HT1080 (cell line): Measurements from ENCODE around the gene USP7. TPM values are rescaled to one million over a fixed set of nuclear protein-coding genes. Genes with fewer than 3 reads are reported as not detected.

Experiments
- DNase-seq: peaks from one replicate; pipeline ENCODE4 v3.0.0-alpha.2; 2015; ENCODE audit warnings: low read depth
- total RNA-seq: library from RNA; depleted of rRNA; stranded (reverse); fragments of >200 nt; shearing (Covaris generic); gene quantifications from 2 replicates; pipeline ENCODE4 v1.2.3, GENCODE V29; 2014

The USP7 gene
- total RNA-seq, 1 experiment from 2014 or later: 86.0 TPM

DNA sequence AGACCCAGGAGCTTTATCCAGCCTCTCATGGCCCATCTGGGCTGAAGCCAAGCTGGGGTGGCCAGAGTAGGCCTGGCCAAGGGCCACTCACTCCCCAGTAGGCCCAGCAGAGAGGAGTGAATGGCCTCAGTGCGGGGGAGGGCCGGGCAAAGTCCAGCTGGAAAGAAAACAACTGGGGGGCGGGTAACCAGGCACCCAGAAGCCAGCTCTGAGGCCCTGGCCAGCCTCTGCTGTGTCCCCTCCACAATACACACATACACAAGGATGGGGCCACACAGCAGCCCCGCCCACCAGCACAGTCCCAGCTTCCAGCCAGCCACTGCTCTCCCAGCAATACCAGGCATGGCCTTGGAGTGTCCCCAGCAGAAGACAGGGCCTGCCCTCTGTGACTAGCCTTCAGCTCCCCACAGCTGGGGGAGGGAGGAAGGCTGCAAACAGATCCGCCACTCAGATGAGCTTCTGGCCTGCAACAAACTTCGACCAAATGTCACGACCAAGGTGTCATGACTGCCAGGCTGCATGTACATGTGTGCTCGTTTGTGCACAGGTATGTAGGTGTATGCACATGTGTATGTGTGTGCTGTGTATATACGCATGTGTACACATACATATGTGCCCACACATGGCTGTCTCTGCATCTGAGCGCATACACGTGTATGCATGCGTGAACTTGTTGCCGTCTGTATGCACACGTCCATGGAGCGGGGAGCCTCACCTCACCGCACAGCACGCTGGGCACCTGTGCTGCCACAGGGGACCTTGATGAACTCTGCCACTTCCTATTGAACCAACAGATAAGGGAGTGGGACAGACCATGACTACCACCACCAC, 99.9 kb downstream of the USP7 start:
- DNase-seq: peak; percentile 35

DNA sequence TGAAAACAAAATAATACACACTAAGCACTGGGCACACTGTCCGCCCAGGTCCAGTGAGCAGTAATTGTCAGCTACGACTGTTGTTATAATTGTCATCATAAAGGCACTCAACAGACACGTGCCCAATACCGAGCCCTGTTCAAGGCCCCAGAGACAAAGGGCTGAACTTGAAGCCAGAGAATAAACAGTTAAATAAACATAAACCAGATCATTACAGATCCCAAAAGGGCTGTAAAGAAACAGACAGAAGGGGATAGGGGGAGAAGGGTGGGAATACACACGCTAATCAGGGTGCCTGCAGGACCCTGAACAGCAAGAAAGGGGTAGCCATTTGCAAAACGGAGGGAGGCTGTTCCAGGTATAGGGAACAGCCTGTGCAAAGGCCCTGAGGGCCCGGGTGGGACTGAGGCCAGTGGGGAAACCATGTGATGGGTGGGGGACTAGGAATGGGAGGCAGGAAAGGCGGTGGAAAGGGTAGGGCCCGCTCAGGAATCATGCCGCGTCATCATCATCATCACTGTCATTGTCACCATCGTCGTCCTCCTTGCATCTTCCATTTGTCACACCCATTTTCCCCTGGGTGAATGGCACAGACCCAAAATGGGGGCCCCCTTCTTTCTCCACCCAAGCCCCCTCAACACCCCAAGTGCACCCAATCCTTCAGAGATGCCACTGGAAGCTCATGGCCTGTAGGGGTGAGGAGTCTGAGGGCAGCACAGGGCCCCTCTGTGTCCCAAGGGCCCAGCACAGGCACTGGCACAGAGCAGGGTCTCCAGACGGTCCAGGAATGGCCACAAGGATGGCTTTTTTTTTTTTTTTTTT, 101.2 kb downstream of the USP7 start:
- no peak for DNase-seq

DNA sequence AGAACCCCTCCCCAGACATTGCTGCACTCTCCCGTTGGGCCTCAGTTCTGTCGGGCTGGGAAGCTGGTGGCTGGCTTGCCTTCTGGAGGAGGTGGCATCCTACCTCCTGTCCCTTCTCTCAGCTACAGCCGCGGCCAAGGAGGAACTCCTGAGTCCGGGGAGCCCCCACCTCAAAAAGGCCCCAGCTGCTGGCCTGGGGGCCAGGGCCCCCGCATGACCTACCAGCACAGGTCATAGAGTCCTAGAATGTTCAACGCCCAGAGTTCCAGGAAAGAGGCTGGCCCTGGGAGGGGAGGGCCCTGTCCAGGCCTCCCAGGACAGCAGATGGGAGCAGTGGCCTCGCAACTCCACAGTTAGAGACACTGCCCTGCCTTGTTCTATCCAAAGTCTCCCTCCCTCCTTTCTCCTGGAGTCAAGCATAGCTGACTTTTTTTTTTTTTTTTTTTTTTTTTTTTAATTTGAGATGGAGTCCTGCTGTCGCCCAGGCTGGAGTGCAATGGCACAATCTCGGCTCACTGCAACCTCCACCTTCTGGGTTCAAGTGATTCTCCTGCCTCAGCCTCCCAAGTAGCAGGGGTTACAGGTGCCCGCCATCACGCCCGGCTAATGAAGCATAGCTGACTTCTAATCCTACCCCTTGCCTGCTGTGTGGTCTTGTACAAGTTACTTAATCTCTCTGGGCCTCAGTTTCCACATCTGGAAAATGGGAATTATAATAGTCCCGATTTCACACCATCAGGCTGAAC, 102.0 kb downstream of the USP7 start:
- DNase-seq: no peak

DNA sequence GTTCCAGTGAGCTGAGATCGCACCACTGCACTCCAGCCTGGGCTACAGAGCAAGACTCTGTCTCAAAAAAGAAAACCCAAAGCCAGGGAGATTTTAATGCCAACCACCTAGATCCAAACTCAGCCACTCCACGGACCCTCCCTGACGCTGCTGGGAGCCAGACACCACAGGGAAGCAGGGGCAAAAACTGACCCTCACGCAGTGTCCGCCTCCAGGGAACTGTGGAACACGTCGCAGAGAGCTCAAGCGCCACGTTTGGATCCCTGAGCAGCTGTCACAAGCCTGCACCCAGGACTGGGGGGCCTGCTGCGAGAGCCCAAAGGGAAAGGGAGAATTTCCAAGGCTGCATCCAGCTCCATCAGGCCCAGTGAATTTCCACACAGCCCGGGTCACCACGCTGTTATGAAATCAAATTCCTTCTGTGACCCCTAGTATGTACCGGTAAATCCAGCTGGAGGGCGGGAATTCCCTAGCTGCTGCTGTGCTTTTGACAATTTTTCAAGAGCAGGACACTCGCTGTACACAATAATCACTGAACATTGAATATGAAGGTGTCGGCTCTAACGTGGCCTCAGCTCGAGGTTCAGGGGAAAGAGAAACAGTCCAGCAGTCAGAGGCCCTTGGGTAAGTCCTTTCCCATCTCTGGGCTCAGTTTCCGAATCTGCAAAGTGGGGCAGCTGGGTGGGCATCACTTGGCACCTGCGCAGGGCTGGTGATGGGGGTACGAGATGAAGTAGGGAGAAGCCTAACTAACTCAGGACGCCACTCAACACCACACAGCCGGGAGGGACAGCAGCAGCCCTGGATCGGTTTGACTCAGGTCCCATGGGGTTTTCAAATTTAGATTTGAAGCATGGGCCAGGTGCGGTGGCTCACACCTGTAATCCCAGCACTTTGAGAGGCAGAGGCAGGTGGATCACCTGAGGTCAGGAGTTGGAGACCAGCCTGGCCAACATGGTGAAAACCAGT, 103.5 kb downstream of the USP7 start:
- no peak for DNase-seq

DNA sequence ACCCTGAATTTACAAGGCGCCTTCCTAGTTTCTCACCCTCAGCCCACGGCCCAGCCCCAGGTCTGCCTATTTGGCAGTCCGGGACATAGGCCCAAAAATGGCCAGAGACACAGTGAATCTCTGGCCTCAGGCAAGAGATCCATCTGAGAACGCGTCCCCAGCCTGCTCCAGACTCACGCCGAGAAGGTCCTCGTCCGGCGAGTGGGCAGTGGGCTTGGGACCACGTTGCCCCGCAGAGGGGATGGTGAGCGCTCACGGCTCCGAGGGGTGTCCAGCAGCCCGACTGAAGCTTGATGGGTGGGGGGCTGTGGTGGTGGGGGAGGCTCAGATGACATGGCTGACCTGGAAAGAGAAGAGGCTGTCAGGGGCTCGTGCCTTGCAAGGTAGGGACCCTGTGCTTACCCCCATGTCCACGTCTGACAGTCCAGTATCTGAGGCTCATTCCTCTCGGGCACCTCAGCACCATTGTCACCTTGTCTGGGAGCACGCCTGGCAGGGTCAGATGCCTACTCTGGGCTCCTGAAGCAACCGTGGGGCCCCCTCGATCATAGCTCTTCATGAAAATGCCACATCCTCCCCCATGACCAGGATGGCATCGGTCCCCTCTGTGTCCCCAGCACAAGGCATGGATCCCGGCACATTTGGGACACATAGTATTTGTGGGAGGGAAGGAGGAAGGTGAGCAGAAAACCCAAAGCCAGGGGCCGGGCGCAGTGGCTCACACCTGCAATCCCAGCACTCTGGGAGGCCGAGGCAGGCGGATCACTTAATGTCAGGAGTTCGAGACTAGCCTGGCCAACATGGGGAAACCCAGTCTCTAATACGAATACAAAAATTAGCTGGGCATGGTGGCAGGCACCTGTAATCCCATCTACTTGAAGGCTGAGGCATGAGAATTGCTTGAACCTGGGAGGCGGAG, 104.5 kb downstream of the USP7 start:
- no peak for DNase-seq

DNA sequence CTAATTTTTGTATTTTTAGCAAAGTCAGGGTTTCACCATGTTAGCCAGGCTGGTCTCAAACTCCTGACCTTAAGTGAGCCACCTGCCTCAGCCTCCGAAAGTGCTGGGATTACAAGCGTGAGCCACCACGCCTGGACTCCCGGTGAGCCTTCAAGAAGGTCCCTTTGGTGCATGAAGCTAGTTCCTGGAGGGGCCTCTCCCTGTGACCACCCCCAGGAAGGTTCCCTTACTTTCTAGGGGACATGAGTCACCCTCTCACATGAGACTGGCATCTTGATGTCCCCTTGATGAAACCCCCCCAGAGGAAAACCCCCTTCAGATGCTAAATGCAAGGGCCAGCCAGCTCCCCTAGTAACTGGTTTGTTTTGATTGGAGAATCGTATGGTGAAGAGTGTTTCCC, 107.7 kb downstream of the USP7 start:
- no peak for DNase-seq

DNA sequence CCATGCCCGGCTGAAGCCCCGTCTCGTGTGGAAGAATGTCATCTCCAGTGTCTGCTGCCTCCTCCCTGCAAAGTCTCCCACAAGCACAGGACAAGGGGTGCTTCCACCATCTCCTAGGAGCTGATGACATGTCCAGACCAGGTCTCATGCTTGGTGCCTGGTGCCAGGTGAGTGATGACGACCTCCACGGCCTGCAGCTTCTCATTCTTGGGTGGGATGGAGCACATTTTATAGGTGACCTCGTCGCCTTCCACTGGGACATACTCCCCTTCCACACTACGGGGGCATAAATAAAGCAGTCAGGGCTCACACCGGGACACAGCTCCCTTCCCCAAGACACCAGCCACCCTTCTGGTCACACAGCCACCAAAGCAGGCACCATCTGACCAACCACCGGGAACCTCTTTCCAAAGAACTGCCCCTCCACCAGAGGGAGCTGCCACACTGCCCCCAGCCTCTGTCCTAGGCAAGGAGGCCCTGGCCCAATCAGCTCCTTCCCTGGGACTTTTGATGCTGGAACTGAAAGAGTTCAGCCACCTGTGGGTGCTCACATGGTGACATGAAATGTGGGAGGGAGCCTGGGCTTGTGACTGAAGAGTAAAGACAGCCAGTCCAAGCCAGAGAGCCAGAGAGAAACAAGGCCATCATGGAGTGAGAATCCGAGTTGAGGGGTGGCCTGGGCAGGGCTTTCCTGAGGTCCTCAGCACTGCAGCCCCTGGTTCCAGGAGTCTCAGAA, 108.5 kb downstream of the USP7 start:
- no peak for DNase-seq

DNA sequence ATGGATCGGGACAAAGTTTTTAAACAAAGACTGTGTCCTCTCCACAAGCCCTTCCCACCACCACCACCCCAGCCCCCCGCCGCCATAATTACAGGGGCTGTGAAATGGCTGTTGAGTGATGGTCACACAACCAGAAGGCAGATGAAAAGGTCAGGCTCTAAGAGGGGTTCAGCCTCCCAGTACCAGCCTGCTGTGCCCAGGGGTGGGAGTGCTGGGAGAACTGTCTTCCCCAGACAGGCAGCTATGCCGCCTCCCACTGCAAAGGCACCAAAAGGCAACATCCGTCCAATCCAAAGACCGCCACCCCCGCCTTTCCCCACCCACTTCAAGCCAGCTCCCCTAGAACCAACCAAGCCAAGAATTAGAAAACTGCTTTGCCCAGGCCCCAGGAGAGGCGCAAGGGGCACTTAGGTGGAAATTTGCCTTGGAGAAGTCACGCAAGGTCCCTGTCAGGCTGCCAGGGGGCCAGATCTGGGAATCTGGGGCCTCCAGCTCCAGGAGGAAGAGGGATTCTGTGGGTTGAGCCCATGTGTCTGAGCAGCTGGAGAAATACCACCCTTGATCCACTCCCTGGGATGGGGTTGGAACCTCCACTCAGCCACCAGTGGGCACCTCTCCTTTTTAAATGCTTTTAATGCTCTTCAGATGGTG, 109.3 kb downstream of the USP7 start:
- no peak for DNase-seq

DNA sequence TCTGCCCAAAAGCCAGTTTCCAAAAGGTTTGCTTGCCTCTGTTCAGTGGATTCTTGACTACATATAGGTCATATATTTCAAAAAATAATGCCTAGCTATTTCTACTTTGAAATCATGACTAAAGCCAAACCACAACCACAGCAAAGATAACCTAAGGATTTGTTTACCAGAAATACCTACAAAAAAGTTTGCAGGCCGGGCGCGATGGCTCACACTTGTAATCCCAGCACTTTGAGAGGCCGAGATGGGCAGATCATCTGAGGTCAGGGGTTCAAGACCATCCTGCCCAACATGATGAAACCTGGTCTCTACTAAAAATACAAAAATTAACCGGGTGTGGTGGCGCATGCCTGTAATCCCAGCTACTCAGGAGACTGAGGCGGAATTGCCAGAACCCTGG, 110.1 kb downstream of the USP7 start:
- no peak for DNase-seq

DNA sequence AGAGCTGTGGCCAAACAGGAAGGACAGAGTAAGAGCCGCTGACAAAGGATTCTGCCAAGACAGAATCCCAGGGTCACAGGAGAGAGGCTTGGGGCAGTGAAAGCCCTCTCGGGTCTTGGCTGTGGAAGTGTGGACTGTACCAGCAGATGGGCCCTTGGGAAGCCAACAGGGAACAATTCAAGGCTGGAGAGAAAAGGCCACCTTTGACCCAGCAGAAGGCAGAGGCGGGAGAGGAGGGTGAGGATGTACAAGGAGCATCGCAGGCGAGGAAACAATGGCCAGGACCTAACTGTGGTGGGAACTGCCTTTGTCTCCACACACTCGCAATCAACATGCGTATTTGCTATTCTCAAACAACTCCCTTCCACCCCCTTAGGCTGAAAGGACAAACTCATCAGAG, 110.6 kb downstream of the USP7 start:
- no peak for DNase-seq

DNA sequence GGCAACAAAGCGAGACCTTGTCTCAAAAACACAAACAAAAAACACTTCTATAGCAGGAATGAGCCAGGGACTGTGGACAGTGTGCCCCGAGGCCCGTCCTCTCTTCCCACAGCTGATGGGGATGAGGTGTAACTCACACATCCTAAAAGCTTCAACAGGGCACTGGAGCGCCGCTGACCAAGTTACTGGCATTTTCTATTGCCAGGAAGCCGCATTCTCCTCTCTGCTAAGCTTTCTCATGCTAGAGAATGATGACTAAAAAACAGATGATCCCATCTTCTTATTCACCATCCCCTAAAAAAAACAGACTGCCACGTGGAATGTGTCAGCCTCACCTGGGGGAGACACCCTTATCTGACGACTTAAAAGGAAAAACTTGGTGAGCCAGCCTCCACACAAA, 111.2 kb downstream of the USP7 start:
- DNase-seq: peak; percentile 37

DNA sequence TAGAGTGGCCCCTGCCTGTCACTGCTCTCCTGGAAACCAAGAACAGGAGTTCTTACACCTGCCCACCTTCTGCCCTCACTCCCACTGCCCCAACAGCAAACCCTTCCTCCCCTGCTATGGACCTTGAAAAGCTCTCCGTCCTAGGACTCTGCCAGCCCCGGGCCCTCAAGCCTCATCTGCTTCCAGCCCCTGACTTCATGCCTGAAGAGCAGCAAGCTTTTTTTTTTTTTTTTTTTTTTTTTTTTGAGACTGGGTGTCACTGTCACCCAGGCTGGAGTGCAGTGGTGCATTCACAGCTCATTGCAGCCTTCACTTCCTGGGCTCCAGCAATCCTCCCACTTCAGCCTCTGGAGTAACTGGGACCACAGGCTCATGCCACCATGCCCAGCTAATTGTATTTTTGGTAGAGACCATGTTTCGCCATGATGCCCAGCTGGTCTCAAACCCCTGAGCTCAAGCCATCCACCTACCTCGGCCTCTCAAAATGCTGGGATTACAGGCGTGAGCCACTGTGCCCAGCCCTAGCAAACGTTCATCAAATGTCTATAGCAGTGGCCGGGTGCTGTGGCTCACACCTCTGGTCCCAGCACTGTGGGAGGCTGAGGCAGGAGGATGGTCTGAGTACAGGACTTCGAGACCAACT, 111.8 kb downstream of the USP7 start:
- DNase-seq: no peak

DNA sequence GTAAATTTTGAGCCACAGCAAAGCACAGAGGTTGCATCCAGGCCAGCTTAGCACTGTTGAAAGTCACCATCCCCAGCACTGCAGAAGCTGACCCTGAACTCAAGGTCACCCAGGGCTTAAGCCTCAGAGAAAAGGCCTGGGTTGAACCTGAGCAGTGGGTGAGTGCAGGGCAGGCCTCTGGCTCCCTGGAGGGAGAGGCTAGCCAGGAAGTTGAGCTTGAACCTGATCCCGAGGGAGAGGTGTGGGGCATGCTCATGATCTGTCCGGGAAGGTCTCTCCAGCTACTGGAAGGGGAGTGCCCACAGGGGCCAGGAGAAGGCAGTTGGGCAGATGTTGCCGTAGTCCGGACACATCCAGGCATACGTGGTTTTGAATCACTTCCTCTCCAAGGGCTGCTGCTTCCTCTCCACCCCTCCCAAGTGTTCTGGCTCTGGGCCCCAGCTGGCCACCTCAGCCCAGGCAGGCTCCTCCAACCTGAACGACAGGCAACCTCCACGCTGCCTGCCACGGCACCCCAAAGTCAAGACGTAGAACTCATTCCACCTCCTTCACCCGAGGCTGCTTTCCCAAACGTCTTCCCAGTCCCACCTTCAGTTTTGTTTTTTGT, 113.3 kb downstream of the USP7 start:
- DNase-seq: peak; percentile 96

DNA sequence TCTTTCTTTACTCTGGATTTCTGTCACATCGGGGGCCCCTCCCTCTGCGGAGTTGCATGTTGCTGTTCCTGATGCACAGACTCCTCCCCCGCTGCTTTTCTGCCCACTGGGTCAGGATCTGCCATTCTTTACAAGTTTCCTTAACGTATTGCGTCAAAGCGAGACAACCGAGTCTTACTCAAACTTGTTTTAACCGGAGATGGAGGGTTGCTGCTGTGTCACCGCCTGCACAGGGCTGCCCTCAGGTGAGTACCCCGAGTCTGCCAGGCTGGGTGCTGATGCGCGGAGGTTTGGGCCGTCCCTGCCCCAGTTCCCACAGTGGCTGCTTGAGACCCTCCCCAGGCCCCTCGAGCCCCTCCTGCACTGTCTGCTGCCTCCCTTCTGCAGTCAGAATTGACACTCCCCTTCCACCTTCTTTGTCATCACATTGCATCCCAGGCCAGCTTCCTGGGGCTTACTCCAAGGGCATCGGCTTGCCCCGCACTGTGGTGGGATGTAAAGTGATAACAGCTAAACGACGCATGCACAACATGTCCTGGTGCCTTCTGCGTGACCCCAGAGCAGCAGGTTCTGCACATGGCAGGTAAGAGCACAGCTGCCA, 114.2 kb downstream of the USP7 start:
- no peak for DNase-seq

DNA sequence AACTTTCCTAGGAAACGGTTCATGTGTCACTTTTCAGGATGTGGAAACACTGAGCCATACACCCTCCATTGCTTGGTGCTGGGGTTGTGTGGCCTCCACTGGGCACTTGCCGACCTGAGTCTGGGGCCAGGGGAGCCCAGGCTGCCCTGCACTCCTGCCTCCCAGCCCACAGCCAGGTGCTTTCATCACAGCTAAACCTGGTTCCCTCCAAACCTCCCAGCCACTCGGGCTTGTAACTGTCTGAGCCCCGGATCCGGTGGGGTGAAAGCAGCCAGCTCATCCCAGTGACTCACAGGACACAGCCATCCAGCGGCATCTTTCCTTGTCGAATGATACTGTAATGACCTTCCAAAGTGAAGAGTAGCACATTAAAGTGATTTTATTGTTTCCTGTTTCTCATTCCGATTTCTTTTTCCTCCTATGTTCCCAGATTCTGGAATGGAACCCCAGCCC, 114.7 kb downstream of the USP7 start:
- peak; percentile 90 for DNase-seq

DNA sequence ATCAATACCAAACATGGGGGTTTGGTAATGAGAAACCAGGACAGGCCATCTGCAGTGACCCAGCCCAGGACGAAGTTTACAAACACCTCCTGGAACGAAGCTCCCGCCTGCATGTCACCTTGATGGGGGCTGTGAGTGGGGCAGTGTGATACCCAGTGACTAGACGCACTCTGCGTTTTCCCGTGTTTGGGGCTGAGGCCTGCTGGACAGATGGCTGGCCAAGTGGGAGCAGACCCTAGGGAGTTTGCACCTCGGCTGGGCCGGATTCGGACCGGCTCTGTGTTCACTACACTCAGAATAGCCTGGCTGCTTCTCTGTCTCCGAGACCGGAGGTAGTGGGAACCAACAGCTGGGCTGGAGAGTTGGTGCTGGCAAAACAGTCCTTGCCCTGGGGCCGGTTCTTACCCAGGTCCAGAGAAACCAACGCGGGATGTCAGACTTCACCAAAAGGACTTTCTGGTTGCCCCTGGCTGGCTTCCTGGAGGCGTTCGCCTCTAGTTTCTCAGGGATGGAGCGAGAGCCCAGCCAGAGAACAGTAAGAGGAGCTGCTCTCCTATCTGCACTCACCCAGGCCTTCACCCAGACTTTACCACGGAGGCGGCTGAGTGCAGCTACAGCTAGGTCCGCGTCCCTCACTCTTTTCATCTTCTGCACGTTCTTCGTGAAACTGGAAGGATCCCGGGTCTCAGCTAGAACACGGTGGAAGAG, 115.3 kb downstream of the USP7 start:
- no peak for DNase-seq
